HepG2 (cell line): ENCODE measurements around the gene HS3ST4. TPM values are rescaled to one million over a fixed set of nuclear protein-coding genes. Genes with fewer than 3 reads are reported as not detected.

Experiments used
- ATAC-seq: fragments of 200-7000 bp; cut with Tn5 transposase; 3 replicates; pipeline ENCODE4 v1.9.1; 2020; ENCODE audit warnings: mild to moderate bottlenecking, moderate library complexity
- BruUV-seq: library from RNA; stranded (reverse); fragments of 400-500 nt; replicated peaks from 2 replicates; lab custom pipeline; 2021; lab: Mats Ljungman, UMichigan
- CTCF ChIA-PET: fragments of 300-600 bp; formaldehyde crosslinking; extraction: SDS; loops from one replicate; lab custom pipeline; 2021; ENCODE audit warnings: low total read pairs, inconsistent platforms, low intra/inter-chr PET ratio; lab: Yijun Ruan, JAX
- POLR2A ChIA-PET: fragments of 350-600 bp; sonication (Branson Sonifier 250); formaldehyde crosslinking; loops from one replicate; lab custom pipeline; 2020; ENCODE audit warnings: antibody characterized with exemption, inconsistent platforms; lab: Yijun Ruan, JAX
- DNase-seq: peaks from one replicate; pipeline ENCODE4 v3.0.0-alpha.2; 2015; ENCODE audit warnings: low spot score
- FAIRE-seq: peaks from 3 replicates; lab custom pipeline; 2011; peaks lifted over from hg19 to GRCh38; lab: Jason Lieb, UNC
- H2AFZ ChIP-seq: one replicate; pipeline ENCODE4 v1.6.1; 2011; ENCODE audit warnings: low read length, inconsistent platforms
- H3K27ac ChIP-seq: fragments of 300-600 bp; 3 replicates; pipeline ENCODE4 v1.8.0; 2011; ENCODE audit warnings: mixed run types, mild to moderate bottlenecking, mixed read lengths, low read length, inconsistent platforms; ENCODE audit not compliant: insufficient read depth; ENCODE audit errors: extremely low read length
- H3K27me3 ChIP-seq, 2 experiments: fragments of 200-600 bp in 1 of 2; 2 replicates in 1 of 2; 3 replicates in 1 of 2; pipeline versions ENCODE4 v1.6.0 to v1.8.0; 2011; ENCODE audit warnings: low read length in 2 of 2, mild to moderate bottlenecking in 2 of 2, moderate library complexity in 2 of 2, inconsistent platforms in 1 of 2; ENCODE audit not compliant: insufficient read depth in 2 of 2, control insufficient read depth in 1 of 2
- H3K36me3 ChIP-seq, 2 experiments: fragments of 200-600 bp in 1 of 2; replicated peaks in 1 of 2; 2 replicates in 1 of 2; 3 replicates in 1 of 2; pipeline versions ENCODE4 v1.5.1 to v1.8.0; 2011; ENCODE audit warnings: low read length in 2 of 2, inconsistent platforms in 1 of 2; ENCODE audit not compliant: insufficient read depth in 2 of 2, control insufficient read depth in 1 of 2
- H3K4me1 ChIP-seq: 2 replicates; pipeline ENCODE4 v1.5.1; 2012; ENCODE audit warnings: low read length, inconsistent platforms; ENCODE audit not compliant: insufficient read depth
- H3K4me2 ChIP-seq: 2 replicates; pipeline ENCODE4 v1.6.0; 2011; ENCODE audit warnings: low read depth, low read length, inconsistent platforms
- H3K4me3 ChIP-seq, 3 experiments: fragments of 200-600 bp in 1 of 3; sonication (generic), shearing (Covaris generic) in 1 of 3; replicated peaks in 1 of 3; 2 replicates each; pipeline ENCODE4 v1.5.1; 2011 to 2016; ENCODE audit warnings: low read length in 3 of 3, inconsistent platforms in 2 of 3, low read depth in 2 of 3, mild to moderate bottlenecking in 2 of 3, control low read depth in 1 of 3, mixed read lengths in 1 of 3; ENCODE audit not compliant: insufficient read depth in 1 of 3
- H3K79me2 ChIP-seq: one replicate; pipeline ENCODE4 v1.6.1; 2011; ENCODE audit warnings: low read length, inconsistent platforms; ENCODE audit not compliant: insufficient read depth
- H3K9ac ChIP-seq: 2 replicates; pipeline ENCODE4 v1.6.0; 2011; ENCODE audit warnings: mild to moderate bottlenecking, low read depth, low read length, inconsistent platforms; ENCODE audit not compliant: insufficient read depth
- H3K9me3 ChIP-seq: 2 replicates; pipeline ENCODE4 v1.5.1; 2012; ENCODE audit warnings: mild to moderate bottlenecking, low read length
- H4K20me1 ChIP-seq: 2 replicates; pipeline ENCODE4 v1.6.0; 2011; ENCODE audit warnings: inconsistent platforms, mild to moderate bottlenecking, low read length, moderate library complexity; ENCODE audit not compliant: insufficient read depth
- MAFG ChIP-seq: sonication (generic); formaldehyde crosslinking; IDR thresholded peaks from 2 replicates; pipeline ENCODE4 v1.5.1; 2020; ENCODE audit warnings: mild to moderate bottlenecking, missing genetic modification reagents
- whole genome bisulfite sequencing: methylation state at CpG from one replicate; pipeline ENCODE4 v1.1.6; 2017; ENCODE audit warnings: low lambda C conversion rate; 5-methylcytosine and 5-hydroxymethylcytosine counted together
- in situ Hi-C: cut with HindIII; loops from 2 replicates; pipeline ENCODE4 v1.10.0; 2017; ENCODE audit warnings: low pct_unique_long_range_greater_than_20kb; ENCODE audit not compliant: extremely low pct_ligation_motif_present
- intact Hi-C: fragments of 100-400 bp; cut with micrococcal nuclease; formaldehyde crosslinking; loops from one replicate; pipeline ENCODE4 v1.10.0; 2022; ENCODE audit not compliant: unreplicated experiment
- polyA plus RNA-seq, 8 experiments: library from polyadenylated mRNA; depleted of rRNA in 3 of 8; stranded (reverse) in 7 of 8; unstranded in 1 of 8; fragments of >200 nt; fragmentation: Illumina TruSeq in 4 of 8; extraction: Trizol in 4 of 8; gene quantifications; 2 replicates each; pipeline versions ENCODE4 v1.2.1 to v1.2.3, GENCODE V29; 2011 to 2016; ENCODE audit warnings: low read depth in 4 of 8, missing spikeins in 1 of 8, mixed read lengths in 1 of 8; ENCODE audit not compliant: insufficient read depth in 1 of 8
- total RNA-seq, 5 experiments: library from RNA; depleted of rRNA; stranded (reverse); fragments of >200 nt; fragmentation: Illumina TruSeq; extraction: Trizol; gene quantifications; 2 replicates each; pipeline ENCODE4 v1.2.3, GENCODE V29; 2016; ENCODE audit warnings: low read depth in 1 of 5
- TF ChIP-seq, protein P1 (sequence below): sonication (generic); formaldehyde crosslinking; IDR thresholded peaks from one replicate; pipeline ENCODE4 v1.5.1; 2020; ENCODE audit warnings: mild to moderate bottlenecking, missing genetic modification reagents; ENCODE audit errors: not compliant biosample characterization

Gene HS3ST4
- total and polyA plus RNA-seq, 2 of the 13 experiments (the other 11 are each of a cell fraction or from before 2014, with no cell fraction given): not detected

GRCh38 chr16:26118575-26118974, 426.8 kb downstream of the HS3ST4 start:
- Histone ChIP-seq H3K9ac (no peak overlapping the region), H3K27ac (no peak overlapping the region), H3K27me3 (no peaks in the 10 kb centered on the region), H3K79me2 (no peaks in the 10 kb centered on the region), H3K4me2 (no peak overlapping the region), H3K4me1 (no peaks in the 10 kb centered on the region), H3K4me3 (no peak overlapping the region), H3K9me3 (no peaks in the 10 kb centered on the region), H4K20me1 (no peaks in the 10 kb centered on the region), H3K36me3 (no peaks in the 10 kb centered on the region), H2AFZ (no peak overlapping the region)
- DNase-seq: no peak
- FAIRE-seq: no peak
- WGBS: 2% methylated on average over 3 of the region's 3 CpGs
- POLR2A ChIA-PET: no interaction called here
- in situ Hi-C loops (no loop called here), intact Hi-C loops (no loop called here)
- CTCF ChIA-PET: no interaction called here
- BruUV-seq: no TSS peak
- TF ChIP-seq, protein P1, sequence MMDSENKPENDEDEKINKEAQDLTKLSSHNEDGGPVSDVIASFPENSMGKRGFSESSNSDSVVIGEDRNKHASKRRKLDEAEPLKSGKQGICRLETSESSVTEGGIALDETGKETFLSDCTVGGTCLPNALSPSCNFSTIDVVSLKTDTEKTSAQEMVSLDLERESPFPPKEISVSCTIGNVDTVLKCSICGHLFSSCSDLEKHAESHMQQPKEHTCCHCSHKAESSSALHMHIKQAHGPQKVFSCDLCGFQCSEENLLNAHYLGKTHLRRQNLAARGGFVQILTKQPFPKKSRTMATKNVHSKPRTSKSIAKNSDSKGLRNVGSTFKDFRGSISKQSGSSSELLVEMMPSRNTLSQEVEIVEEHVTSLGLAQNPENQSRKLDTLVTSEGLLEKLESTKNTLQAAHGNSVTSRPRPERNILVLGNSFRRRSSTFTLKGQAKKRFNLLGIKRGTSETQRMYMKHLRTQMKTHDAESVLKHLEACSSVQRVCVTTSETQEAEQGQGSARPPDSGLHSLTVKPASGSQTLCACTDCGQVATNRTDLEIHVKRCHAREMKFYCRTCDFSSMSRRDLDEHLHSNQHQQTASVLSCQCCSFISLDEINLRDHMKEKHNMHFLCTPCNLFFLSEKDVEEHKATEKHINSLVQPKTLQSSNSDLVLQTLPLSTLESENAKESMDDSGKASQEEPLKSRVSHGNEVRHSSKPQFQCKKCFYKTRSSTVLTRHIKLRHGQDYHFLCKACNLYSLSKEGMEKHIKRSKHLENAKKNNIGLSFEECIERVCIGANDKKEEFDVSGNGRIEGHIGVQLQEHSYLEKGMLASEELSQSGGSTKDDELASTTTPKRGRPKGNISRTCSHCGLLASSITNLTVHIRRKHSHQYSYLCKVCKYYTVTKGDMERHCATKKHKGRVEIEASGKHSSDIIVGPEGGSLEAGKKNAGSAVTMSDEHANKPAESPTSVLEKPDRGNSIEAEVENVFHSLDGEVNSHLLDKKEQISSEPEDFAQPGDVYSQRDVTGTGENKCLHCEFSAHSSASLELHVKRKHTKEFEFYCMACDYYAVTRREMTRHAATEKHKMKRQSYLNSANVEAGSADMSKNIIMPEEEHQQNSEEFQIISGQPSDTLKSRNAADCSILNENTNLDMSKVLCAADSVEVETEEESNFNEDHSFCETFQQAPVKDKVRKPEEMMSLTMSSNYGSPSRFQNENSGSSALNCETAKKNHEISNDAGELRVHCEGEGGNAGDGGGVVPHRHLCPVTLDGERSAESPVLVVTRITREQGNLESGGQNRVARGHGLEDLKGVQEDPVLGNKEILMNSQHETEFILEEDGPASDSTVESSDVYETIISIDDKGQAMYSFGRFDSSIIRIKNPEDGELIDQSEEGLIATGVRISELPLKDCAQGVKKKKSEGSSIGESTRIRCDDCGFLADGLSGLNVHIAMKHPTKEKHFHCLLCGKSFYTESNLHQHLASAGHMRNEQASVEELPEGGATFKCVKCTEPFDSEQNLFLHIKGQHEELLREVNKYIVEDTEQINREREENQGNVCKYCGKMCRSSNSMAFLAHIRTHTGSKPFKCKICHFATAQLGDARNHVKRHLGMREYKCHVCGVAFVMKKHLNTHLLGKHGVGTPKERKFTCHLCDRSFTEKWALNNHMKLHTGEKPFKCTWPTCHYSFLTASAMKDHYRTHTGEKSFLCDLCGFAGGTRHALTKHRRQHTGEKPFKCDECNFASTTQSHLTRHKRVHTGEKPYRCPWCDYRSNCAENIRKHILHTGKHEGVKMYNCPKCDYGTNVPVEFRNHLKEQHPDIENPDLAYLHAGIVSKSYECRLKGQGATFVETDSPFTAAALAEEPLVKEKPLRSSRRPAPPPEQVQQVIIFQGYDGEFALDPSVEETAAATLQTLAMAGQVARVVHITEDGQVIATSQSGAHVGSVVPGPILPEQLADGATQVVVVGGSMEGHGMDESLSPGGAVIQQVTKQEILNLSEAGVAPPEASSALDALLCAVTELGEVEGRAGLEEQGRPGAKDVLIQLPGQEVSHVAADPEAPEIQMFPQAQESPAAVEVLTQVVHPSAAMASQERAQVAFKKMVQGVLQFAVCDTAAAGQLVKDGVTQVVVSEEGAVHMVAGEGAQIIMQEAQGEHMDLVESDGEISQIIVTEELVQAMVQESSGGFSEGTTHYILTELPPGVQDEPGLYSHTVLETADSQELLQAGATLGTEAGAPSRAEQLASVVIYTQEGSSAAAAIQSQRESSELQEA (CRISPR knock-in tag): no peak
- TF ChIP-seq MAFG: no peak
- ATAC-seq: no peak
